ENCODE results near the gene RRP15. TPM values are rescaled to one million over a fixed set of nuclear protein-coding genes. Genes with fewer than 3 reads are reported as not detected.

RRP15 gene
- total RNA-seq, 2 donors from 2014 or later: 24.9 to 27.3 TPM

- H3K27ac Mint-ChIP-seq: no peak overlapping the region
- H3K9me3 Mint-ChIP-seq: no peaks in the 10 kb centered on the region
- Histone ChIP-seq H3K4me3 (ENCODE audit: low read length) (no peak overlapping the region), H3K27me3 (ENCODE audit: control insufficient read depth, insufficient read depth, low read length, poor library complexity, severe bottlenecking) (no peaks in the 10 kb centered on the region), H3K9ac (ENCODE audit: extremely low read depth, low read length, poor library complexity, severe bottlenecking) (no peak overlapping the region), H3K9me3 (ENCODE audit: control insufficient read depth, low read length) (no peaks in the 10 kb centered on the region), H3K4me1 (ENCODE audit: control insufficient read depth, insufficient read depth, low read length) (no peaks in the 10 kb centered on the region), H3K36me3 (ENCODE audit: control insufficient read depth, insufficient read depth, low read length) (peaks cover 31% of the 10 kb centered on the region), H3K27ac (ENCODE audit: low read depth, low read length) (no peak overlapping the region)
- WGBS, 2 experiments (ENCODE audit: insufficient coverage in 1 of 2, insufficient read length in 1 of 2): 96% methylated on average over 14 to 21 of the region's 21 CpGs
- TF ChIP-seq CTCF (conservative IDR thresholded peaks at IDR 0.05): no peak
- DNase-seq: no peak
- H3K36me3 Mint-ChIP-seq (ENCODE audit: low read depth): peaks cover 44% of the 10 kb centered on the region
- H3K27me3 Mint-ChIP-seq (ENCODE audit: insufficient read depth): no peaks in the 10 kb centered on the region
- no peak overlapping the region for H3K4me3 Mint-ChIP-seq
- H3K4me1 Mint-ChIP-seq: no peaks in the 10 kb centered on the region
Observed at GRCh38 chr1:218323568-218324225, 38.6 kb downstream of the RRP15 start.

GRCh38 chr1:218324226-218324580, 39.1 kb downstream of the RRP15 start:
- H3K4me3 ChIP-seq (ENCODE audit: low read length): no peak overlapping the region
- no peak for DNase-seq
- Mint-ChIP-seq H3K4me3 (no peak overlapping the region), H3K36me3 (ENCODE audit: low read depth) (peaks cover 42% of the 10 kb centered on the region), H3K27ac (no peak overlapping the region), H3K9me3 (no peaks in the 10 kb centered on the region), H3K27me3 (ENCODE audit: insufficient read depth) (no peaks in the 10 kb centered on the region), H3K4me1 (no peaks in the 10 kb centered on the region)
- no peak overlapping the region for H3K9ac ChIP-seq (ENCODE audit: extremely low read depth, low read length, poor library complexity, severe bottlenecking)
- WGBS, 2 experiments (ENCODE audit: insufficient coverage in 1 of 2, insufficient read length in 1 of 2): 97 to 98% methylated on average over 7 to 20 of the region's 20 CpGs
- H3K9me3 ChIP-seq (ENCODE audit: control insufficient read depth, low read length): no peaks in the 10 kb centered on the region
- H3K27ac ChIP-seq (ENCODE audit: low read depth, low read length): no peak overlapping the region
- no peak for TF ChIP-seq CTCF (conservative IDR thresholded peaks at IDR 0.05)
- peaks cover 31% of the 10 kb centered on the region for H3K36me3 ChIP-seq (ENCODE audit: control insufficient read depth, insufficient read depth, low read length)
- H3K4me1 ChIP-seq (ENCODE audit: control insufficient read depth, insufficient read depth, low read length): no peaks in the 10 kb centered on the region
- no peaks in the 10 kb centered on the region for H3K27me3 ChIP-seq (ENCODE audit: control insufficient read depth, insufficient read depth, low read length, poor library complexity, severe bottlenecking)

- TF ChIP-seq CTCF (conservative IDR thresholded peaks at IDR 0.05): no peak
- no peaks in the 10 kb centered on the region for H3K27me3 ChIP-seq (ENCODE audit: control insufficient read depth, insufficient read depth, low read length, poor library complexity, severe bottlenecking)
- no peaks in the 10 kb centered on the region for H3K9me3 ChIP-seq (ENCODE audit: control insufficient read depth, low read length)
- DNase-seq: no peak
- Mint-ChIP-seq H3K27me3 (ENCODE audit: insufficient read depth) (no peaks in the 10 kb centered on the region), H3K36me3 (ENCODE audit: low read depth) (peaks cover 41% of the 10 kb centered on the region), H3K4me3 (no peak overlapping the region), H3K9me3 (no peaks in the 10 kb centered on the region), H3K4me1 (no peaks in the 10 kb centered on the region), H3K27ac (no peak overlapping the region)
- H3K4me3 ChIP-seq (ENCODE audit: low read length): no peak overlapping the region
- 91% methylated on average over 3 of the region's 3 CpGs; no CpG with 5 or more reads in 1 of the 2 experiments for WGBS, 2 experiments (ENCODE audit: insufficient coverage in 1 of 2, insufficient read length in 1 of 2)
- H3K4me1 ChIP-seq (ENCODE audit: control insufficient read depth, insufficient read depth, low read length): no peaks in the 10 kb centered on the region
- no peak overlapping the region for H3K9ac ChIP-seq (ENCODE audit: extremely low read depth, low read length, poor library complexity, severe bottlenecking)
- H3K27ac ChIP-seq (ENCODE audit: low read depth, low read length): no peak overlapping the region
- H3K36me3 ChIP-seq (ENCODE audit: control insufficient read depth, insufficient read depth, low read length): peaks cover 36% of the 10 kb centered on the region
Observed at GRCh38 chr1:218328769-218329168, 43.7 kb downstream of the RRP15 start.
